ENCODE results near the gene CSNK1G3. TPM values are rescaled to one million over a fixed set of nuclear protein-coding genes. Genes with fewer than 3 reads are reported as not detected.
A peak's percentile ranks its signal among the peaks of the same experiment; 100 is the strongest.

CSNK1G3 gene
- total RNA-seq, 1 experiment from 2014 or later, result 48.3 TPM

GRCh38 chr5:123557907-123558306 is 45.9 kb downstream of the CSNK1G3 start:
- no peak overlapping the region for H4K91ac ChIP-seq (ENCODE audit: insufficient read length, low read depth, low read length)
- H3K79me2 ChIP-seq (ENCODE audit: insufficient read depth, low read length), result no peaks in the 10 kb centered on the region
- Mint-ChIP-seq H3K4me3 (no peak overlapping the region), H3K36me3 (ENCODE audit: insufficient read depth in 1 of 3, low read depth in 3 of 3) (peaks cover 0 to 12% (median 5%) of the 10 kb centered on the region in 3 experiments; a peak in 5 of 7 replicates), H3K9me3 (no peaks in the 10 kb centered on the region), H3K4me1 (peaks cover 22 to 30% of the 10 kb centered on the region in 2 experiments), H3K27me3 (ENCODE audit: low read depth) (no peaks in the 10 kb centered on the region), H3K27ac (0 out of 7 replicates have a peak overlapping the region, but pooled peaks of 1 of the 3 experiments have one; percentile 9)
- no peaks in the 10 kb centered on the region for H4K20me1 ChIP-seq (ENCODE audit: control insufficient read depth, insufficient read depth, insufficient read length)
- H3K4me2 ChIP-seq (ENCODE audit: insufficient read depth, insufficient read length, low read length), result no peak overlapping the region
- no peak overlapping the region for H3K4ac ChIP-seq (ENCODE audit: low read depth, low read length)
- no CpG with 5 or more reads among the region's 3 CpGs for WGBS (ENCODE audit: extremely low coverage, insufficient read length, low lambda C conversion rate)
- H4K5ac ChIP-seq (ENCODE audit: insufficient read length, low read depth, low read length), result no peak overlapping the region
- H3K4me1 ChIP-seq (ENCODE audit: insufficient read depth, low read length), result no peaks in the 10 kb centered on the region
- H3K14ac ChIP-seq (ENCODE audit: insufficient read depth, low read length), result no peak overlapping the region
- H3T11ph ChIP-seq (ENCODE audit: low read length), result no peak overlapping the region
- DNase-seq, result no peak
- H3K23ac ChIP-seq (ENCODE audit: insufficient read length, low read depth, low read length), result no peak overlapping the region
- no peak overlapping the region for H4K8ac ChIP-seq (replicated peaks; ENCODE audit: insufficient read length, low read depth, low read length)
- no peak overlapping the region for H3K9ac ChIP-seq (ENCODE audit: extremely low read depth, insufficient read length, low read length)
- peak; percentile 46; the same call in 2 of the 3 replicates for TF ChIP-seq CTCF (conservative IDR thresholded peaks at IDR 0.05)
- H2AFZ ChIP-seq (ENCODE audit: low read length), result no peak overlapping the region
- H2BK20ac ChIP-seq (ENCODE audit: low read depth, low read length, poor library complexity, severe bottlenecking), result no peak overlapping the region
- no peaks in the 10 kb centered on the region for H3K79me1 ChIP-seq (ENCODE audit: insufficient read depth, low read depth, low read length, poor library complexity, severe bottlenecking)
- no peak overlapping the region for H3K18ac ChIP-seq (ENCODE audit: insufficient read length, low read depth, low read length)
- no peaks in the 10 kb centered on the region for H3K27me3 ChIP-seq (ENCODE audit: insufficient read depth, low read length)
- no peak overlapping the region for H2BK15ac ChIP-seq (ENCODE audit: low read depth, low read length)
- H3K27ac ChIP-seq (ENCODE audit: insufficient read length, low read depth, low read length), result no peak overlapping the region
- no peak overlapping the region for H2BK5ac ChIP-seq (ENCODE audit: insufficient read length, low read length)
- H3K23me2 ChIP-seq (ENCODE audit: insufficient read length, low read depth, low read length, poor library complexity, severe bottlenecking), result no peaks in the 10 kb centered on the region
- H2AK5ac ChIP-seq (ENCODE audit: insufficient read length, low read length), result no peak overlapping the region
- no peak overlapping the region for H2BK120ac ChIP-seq (ENCODE audit: low read depth, low read length, poor library complexity, severe bottlenecking)
- no peak overlapping the region for H2BK12ac ChIP-seq (ENCODE audit: insufficient read length, low read depth, low read length)
- no peak overlapping the region for H3K56ac ChIP-seq (ENCODE audit: insufficient read length, low read depth, low read length)
- no peaks in the 10 kb centered on the region for H3K9me3 ChIP-seq (ENCODE audit: control insufficient read depth, low read depth, low read length)

Measured in H9 (cell line).